NT2/D1 (cell line): ENCODE data around the gene EXD1.
"Not testable (repeated sequence)": the region's sequence is repeated elsewhere in the genome, so short reads cannot be mapped to it uniquely, and the experiment has no call there.

Experiments used
- DNase-seq: peaks from one replicate; pipeline ENCODE4 v3.0.0-alpha.2; 2011; ENCODE audit warnings: low read depth, low spot score
- H3K27me3 ChIP-seq: 2 replicates; pipeline ENCODE4 v1.6.0; 2011; ENCODE audit warnings: mild to moderate bottlenecking; ENCODE audit not compliant: insufficient read length, insufficient read depth
- H3K36me3 ChIP-seq: 2 replicates; pipeline ENCODE4 v1.6.1; 2011; ENCODE audit warnings: mild to moderate bottlenecking, low read length, mixed read lengths; ENCODE audit not compliant: insufficient read depth, insufficient read length
- H3K4me1 ChIP-seq: 2 replicates; pipeline ENCODE4 v1.5.1; 2011; ENCODE audit not compliant: insufficient read depth, insufficient read length
- H3K4me3 ChIP-seq: 2 replicates; pipeline ENCODE4 v1.5.1; 2011; ENCODE audit warnings: low read depth; ENCODE audit not compliant: insufficient read length
- H3K9ac ChIP-seq: 2 replicates; pipeline ENCODE4 v1.6.0; 2011; ENCODE audit warnings: low read depth; ENCODE audit not compliant: insufficient read length
- H3K9me3 ChIP-seq: 2 replicates; pipeline ENCODE4 v1.5.1; 2011; ENCODE audit warnings: mild to moderate bottlenecking, low read length; ENCODE audit not compliant: insufficient read depth
- SUZ12 ChIP-seq: IDR thresholded peaks from 2 replicates; pipeline ENCODE4 v1.6.1; 2011; ENCODE audit not compliant: insufficient read length, insufficient read depth; ENCODE audit errors: extremely low read depth
- YY1 ChIP-seq: IDR thresholded peaks from 2 replicates; pipeline ENCODE4 v1.6.1; 2011; ENCODE audit not compliant: insufficient read length, insufficient read depth
- ZNF274 ChIP-seq: IDR thresholded peaks from 2 replicates; pipeline ENCODE4 v1.6.1; 2011; ENCODE audit warnings: mild to moderate bottlenecking, low read depth, low read length

Gene EXD1

DNA sequence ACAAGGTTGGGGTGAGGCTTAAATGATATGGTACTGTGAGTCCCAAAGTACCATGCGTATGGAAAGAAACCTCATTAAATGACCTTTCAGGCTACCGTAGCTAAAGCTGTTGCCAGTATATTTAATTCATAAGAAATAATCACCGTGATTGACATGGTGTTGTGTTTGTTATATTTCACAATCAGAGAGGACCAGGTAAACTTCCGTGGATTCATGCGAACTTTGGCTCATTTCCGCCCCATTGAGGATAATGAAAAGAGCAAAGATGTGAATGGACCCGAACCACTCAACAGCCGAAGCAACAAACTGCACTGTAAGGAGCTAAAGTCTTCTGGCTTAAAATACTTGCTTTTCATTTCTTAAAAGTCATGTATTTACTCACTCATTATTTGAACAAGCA lies 32.0 kb upstream of the EXD1 start:
- H3K27me3 ChIP-seq: no peaks in the 10 kb centered on the region
- no peak for TF ChIP-seq SUZ12
- no peak for TF ChIP-seq YY1
- no peak for TF ChIP-seq ZNF274
- peaks cover 25% of the 10 kb centered on the region for H3K36me3 ChIP-seq
- no peaks in the 10 kb centered on the region for H3K9me3 ChIP-seq
- H3K9ac ChIP-seq: no peak overlapping the region
- no peak for DNase-seq
- H3K4me1 ChIP-seq: no peaks in the 10 kb centered on the region
- no peak overlapping the region for H3K4me3 ChIP-seq

DNA sequence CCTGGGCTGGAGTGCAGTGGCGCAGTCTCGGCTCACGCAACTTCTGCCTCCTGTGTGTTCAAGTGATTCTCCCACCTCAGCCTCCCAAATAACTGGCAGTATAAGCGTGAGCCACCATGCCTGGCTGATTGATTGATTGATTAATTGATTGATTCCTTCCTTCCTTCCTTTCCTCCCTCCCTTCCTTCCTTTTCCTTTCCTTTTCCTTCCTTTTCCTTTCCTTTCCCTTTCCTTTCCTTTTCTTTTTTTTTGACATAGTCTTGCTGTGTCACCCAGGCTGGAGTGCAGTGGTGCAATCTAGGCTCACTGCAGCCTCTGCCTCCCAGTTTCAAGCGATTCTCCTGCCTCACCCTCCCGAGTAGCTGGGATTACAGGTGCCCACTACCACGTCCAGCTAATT lies 30.4 kb upstream of the EXD1 start:
- not testable (repeated sequence) for H3K4me1 ChIP-seq, H3K27me3 ChIP-seq, DNase-seq, H3K4me3 ChIP-seq, H3K9me3 ChIP-seq, H3K9ac ChIP-seq
- H3K36me3 ChIP-seq: peaks cover 34% of the 10 kb centered on the region

DNA sequence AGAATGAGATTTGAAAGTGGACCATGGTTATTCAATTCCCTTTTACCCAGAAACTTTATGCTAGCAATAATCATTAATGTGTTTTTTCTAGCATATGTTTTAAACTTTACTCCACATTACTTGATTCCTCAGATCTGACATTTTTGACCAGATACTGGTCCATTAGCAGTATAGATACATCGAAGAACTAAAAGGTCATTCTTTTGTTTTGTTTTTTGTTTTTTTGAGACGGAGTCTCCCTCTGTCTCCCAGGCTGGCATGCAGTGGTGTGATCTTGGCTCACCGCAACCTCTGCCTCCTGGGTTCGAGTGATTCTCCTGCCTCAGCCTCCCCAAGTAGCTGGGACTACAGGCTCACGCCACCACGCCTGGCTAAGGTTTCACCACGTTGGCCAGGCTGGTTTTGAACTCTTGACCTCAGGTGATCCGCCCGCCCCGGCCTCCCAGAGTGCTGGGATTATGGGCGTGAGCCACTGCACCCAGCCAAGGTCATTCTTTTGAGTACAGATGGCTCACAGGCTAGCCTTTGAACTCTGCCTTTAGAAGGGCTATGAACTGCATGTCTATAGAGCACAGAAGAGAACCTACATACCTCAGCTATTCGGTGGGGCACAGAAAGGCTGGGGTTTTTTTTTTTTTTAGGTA lies 29.1 kb upstream of the EXD1 start:
- Histone ChIP-seq H3K27me3 (no peaks in the 10 kb centered on the region), H3K36me3 (peaks cover 28% of the 10 kb centered on the region), H3K9ac (no peak overlapping the region), H3K4me1 (no peaks in the 10 kb centered on the region), H3K4me3 (no peak overlapping the region), H3K9me3 (no peaks in the 10 kb centered on the region)
- TF ChIP-seq ZNF274 (no peak), YY1 (no peak)
- no peak for DNase-seq

DNA sequence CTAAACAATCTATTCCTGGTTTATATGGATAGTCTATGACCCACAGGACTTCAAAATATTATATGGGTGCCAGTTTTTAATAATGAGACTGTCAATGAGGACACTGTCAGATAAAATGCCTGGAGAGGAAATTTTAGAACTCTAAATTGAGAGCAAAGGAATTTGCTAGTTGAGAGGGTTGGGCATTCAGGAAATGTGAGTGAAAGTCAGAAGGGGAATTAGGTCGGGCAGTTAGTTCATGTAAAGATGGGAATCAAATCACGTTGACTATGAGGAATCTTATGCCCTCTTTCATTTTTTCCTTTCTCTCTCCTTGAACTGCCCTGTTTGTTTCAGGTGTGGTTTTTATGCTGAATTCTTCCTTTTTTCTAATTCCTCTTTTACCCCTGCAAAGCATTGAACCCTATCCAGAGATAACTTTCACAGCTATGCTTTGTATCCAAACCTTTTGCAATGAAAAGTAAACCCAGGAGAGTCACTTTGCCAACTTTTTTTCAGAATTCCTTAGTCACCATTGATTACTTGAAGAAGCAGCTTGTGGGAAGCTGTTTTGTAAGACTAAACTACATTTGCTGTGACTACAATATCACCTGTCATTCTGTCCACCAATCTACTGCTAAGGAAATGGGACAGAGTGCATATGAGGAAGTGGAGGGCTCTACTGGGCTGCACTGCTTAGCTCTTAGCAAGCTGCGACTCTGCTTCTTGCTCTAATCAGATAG lies 28.4 kb upstream of the EXD1 start:
- no peak overlapping the region for H3K9ac ChIP-seq
- H3K27me3 ChIP-seq: no peaks in the 10 kb centered on the region
- H3K4me3 ChIP-seq: no peak overlapping the region
- no peaks in the 10 kb centered on the region for H3K9me3 ChIP-seq
- no peak for TF ChIP-seq SUZ12
- no peak for TF ChIP-seq YY1
- no peak for TF ChIP-seq ZNF274
- no peaks in the 10 kb centered on the region for H3K4me1 ChIP-seq
- DNase-seq: no peak
- peaks cover 28% of the 10 kb centered on the region for H3K36me3 ChIP-seq

DNA sequence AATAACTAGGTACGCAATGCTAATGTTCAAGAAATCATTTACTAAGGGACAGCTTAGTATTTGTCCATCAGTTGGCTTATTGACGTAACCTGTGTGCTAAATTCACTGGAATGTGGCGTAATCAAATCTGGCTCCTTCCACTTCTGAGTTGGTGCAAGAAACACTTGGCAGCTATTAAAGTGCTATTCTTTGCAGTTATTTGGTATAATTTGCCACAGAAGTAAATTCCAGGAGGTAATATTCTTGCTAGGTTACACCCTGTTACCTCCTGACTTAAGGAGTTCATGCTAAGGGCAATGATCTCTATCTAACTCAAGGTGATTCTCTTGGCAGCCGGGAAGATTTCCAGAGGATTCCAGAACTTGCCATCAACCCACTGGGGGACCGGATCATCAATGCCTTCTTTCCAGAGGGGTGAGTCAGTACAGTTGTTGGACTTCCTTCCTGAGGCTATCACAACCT lies 26.1 kb upstream of the EXD1 start:
- Histone ChIP-seq H3K27me3 (no peaks in the 10 kb centered on the region), H3K9me3 (no peaks in the 10 kb centered on the region), H3K9ac (no peak overlapping the region), H3K4me1 (no peaks in the 10 kb centered on the region), H3K36me3 (peaks cover 17% of the 10 kb centered on the region), H3K4me3 (no peak overlapping the region)
- TF ChIP-seq YY1: no peak
- no peak for DNase-seq

DNA sequence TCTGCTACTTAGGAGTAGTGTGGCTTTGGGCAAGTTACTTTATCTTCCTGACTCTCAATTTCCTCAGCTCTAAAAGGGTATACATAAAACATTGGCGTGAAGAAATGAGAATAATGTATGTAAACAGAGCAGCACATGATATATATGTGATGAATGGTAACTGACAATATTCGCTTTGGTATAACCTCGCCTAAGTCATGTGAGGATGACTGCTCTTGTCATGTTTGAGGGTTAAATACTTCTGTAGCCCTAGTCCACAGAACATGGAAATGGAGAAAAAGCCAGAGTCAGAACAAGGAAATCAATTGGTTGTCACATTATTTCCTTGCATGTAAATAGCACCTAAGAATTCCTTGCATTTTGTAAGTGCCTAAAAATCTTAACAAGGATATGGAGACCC lies 25.5 kb upstream of the EXD1 start:
- Histone ChIP-seq H3K27me3 (no peaks in the 10 kb centered on the region), H3K4me1 (no peaks in the 10 kb centered on the region), H3K4me3 (no peak overlapping the region), H3K9ac (no peak overlapping the region), H3K36me3 (peaks cover 17% of the 10 kb centered on the region), H3K9me3 (no peaks in the 10 kb centered on the region)
- TF ChIP-seq YY1: no peak
- TF ChIP-seq SUZ12: no peak
- no peak for TF ChIP-seq ZNF274
- DNase-seq: no peak

DNA sequence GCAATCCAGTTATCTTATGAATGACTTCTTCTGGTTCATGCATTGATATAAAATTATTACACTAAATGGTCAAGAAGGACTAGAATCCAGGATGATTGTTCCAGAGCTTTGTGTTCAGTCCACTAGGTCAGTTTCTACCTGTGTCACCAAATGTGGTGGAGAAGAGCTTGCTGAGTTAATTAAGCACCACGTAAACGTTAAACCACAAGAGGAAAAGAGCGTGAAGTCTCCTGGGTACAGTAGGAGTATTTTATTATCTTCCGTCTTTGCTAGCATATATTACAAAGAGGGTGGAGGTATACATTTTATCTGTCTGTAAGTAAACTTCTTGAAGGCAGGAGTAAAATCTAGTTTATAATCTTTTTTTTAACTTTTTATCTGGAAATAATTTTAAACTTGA lies 24.0 kb upstream of the EXD1 start:
- no peak overlapping the region for H3K9ac ChIP-seq
- TF ChIP-seq ZNF274 (no peak), YY1 (no peak), SUZ12 (no peak)

DNA sequence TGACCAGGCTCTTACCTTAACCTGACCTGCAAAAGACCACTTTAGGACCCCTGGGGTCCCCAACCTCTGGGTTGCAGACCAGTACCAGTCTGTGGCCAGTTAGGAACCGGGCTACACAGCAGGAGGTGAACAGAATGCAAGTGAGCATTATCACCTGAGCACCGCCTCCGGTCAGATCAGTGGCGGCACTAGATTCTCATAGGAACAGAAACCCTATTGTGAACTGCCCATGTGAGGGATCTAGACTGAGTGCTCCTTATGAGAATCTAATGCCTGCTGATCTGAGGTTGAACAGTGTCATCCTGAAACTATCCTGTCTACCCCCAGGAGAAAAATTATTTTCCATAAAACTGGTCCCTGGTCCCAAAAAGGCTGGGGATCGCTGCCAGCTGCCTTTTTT lies 20.9 kb upstream of the EXD1 start:
- TF ChIP-seq ZNF274 (no peak), SUZ12 (no peak), YY1 (no peak)
- H3K4me3 ChIP-seq: no peak overlapping the region

More for the DNA sequence above, 24.0 kb upstream of the EXD1 start:
- Histone ChIP-seq H3K9me3 (no peaks in the 10 kb centered on the region), H3K27me3 (no peaks in the 10 kb centered on the region), H3K4me1 (no peaks in the 10 kb centered on the region), H3K36me3 (peaks cover 17% of the 10 kb centered on the region), H3K4me3 (no peak overlapping the region)
- no peak for DNase-seq

DNA sequence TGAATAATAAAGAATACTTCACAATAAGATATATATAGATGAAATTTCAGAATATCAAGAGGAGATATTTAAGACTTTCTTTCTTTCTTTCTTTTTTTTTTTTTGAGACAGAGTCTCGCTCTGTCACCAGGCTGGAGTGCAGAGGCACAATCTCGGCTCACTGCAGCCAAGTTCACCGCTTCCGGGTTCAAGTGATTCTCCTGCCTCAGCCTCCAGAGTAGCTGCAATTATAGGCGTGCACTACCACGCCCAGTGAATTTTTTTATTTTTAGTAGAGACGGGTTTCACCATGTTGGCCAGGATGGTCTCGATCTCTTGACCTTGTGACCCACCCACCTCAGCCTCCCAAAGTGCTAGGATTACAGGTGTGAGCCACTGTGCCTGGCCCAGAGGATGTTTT lies 20.2 kb upstream of the EXD1 start:
- H3K4me3 ChIP-seq, H3K4me1 ChIP-seq, H3K36me3 ChIP-seq, H3K27me3 ChIP-seq, H3K9me3 ChIP-seq, DNase-seq, H3K9ac ChIP-seq: not testable (repeated sequence)

More for the DNA sequence above, 20.9 kb upstream of the EXD1 start:
- peaks cover 4% of the 10 kb centered on the region for H3K36me3 ChIP-seq
- H3K9ac ChIP-seq: no peak overlapping the region
- H3K27me3 ChIP-seq: no peaks in the 10 kb centered on the region
- H3K4me1 ChIP-seq: no peaks in the 10 kb centered on the region
- no peaks in the 10 kb centered on the region for H3K9me3 ChIP-seq
- no peak for DNase-seq
